Neural cell (in vitro differentiated cells): ENCODE results near the gene MDFIC. TPM values are rescaled to one million over a fixed set of nuclear protein-coding genes. Genes with fewer than 3 reads are reported as not detected.
A peak's percentile ranks its signal among the peaks of the same experiment; 100 is the strongest.

Source experiments
- H2AFZ ChIP-seq: fragments of 200-600, 300-800 bp; sonication (generic), shearing (Covaris generic); 2 replicates; pipeline ENCODE4 v1.6.0; 2014; ENCODE audit warnings: low read depth, mild to moderate bottlenecking, antibody characterized with exemption, low read length, moderate library complexity
- H3F3A ChIP-seq: fragments of 200-600 bp; shearing (Covaris generic); 2 replicates; pipeline ENCODE4 v1.6.1; 2016; ENCODE audit warnings: mild to moderate bottlenecking, moderate library complexity, mixed read lengths, antibody characterized with exemption, low read length; ENCODE audit not compliant: insufficient read depth, poor library complexity, severe bottlenecking
- H3K27ac ChIP-seq: fragments of 200-600, 300-800 bp; sonication (generic), shearing (Covaris generic); 2 replicates; pipeline ENCODE4 v1.5.1; 2014; ENCODE audit warnings: mild to moderate bottlenecking, low read length, moderate library complexity
- H3K27me3 ChIP-seq: fragments of 300-800, 200-600 bp; sonication (generic), shearing (Covaris generic); 2 replicates; pipeline ENCODE4 v1.6.0; 2014; ENCODE audit warnings: mild to moderate bottlenecking, low read depth, low read length, moderate library complexity; ENCODE audit not compliant: insufficient read depth
- H3K36me3 ChIP-seq: fragments of 300-800, 200-600 bp; sonication (generic), shearing (Covaris generic); 2 replicates; pipeline ENCODE4 v1.5.1; 2014; ENCODE audit warnings: mild to moderate bottlenecking, antibody characterized with exemption, low read length, moderate library complexity; ENCODE audit not compliant: insufficient read depth
- H3K4me2 ChIP-seq: fragments of 300-800, 200-600 bp; sonication (generic), shearing (Covaris generic); 2 replicates; pipeline ENCODE4 v1.6.0; 2014; ENCODE audit warnings: mild to moderate bottlenecking, low read length
- H3K4me3 ChIP-seq: fragments of 300-800, 200-600 bp; sonication (generic), shearing (Covaris generic); 2 replicates; pipeline ENCODE4 v1.5.1; 2014; ENCODE audit warnings: mild to moderate bottlenecking, low read length, moderate library complexity
- H3K79me2 ChIP-seq: fragments of 200-600 bp; shearing (Covaris generic); replicated peaks from 2 replicates; pipeline ENCODE4 v1.6.0; 2014; ENCODE audit warnings: mild to moderate bottlenecking, low read length, moderate library complexity; ENCODE audit not compliant: insufficient read depth
- H3K9ac ChIP-seq: fragments of 300-800, 200-600 bp; sonication (generic), shearing (Covaris generic); 2 replicates; pipeline ENCODE4 v1.6.1; 2016; ENCODE audit warnings: mild to moderate bottlenecking, low read length, mixed read lengths
- H3K9me2 ChIP-seq: fragments of 200-600 bp; shearing (Covaris generic); 2 replicates; pipeline ENCODE4 v1.6.1; 2016; ENCODE audit warnings: mild to moderate bottlenecking, low read length, mixed read lengths; ENCODE audit not compliant: insufficient read depth
- H3K9me3 ChIP-seq: fragments of 200-600, 300-800 bp; sonication (generic), shearing (Covaris generic); 2 replicates; pipeline ENCODE4 v1.6.1; 2016; ENCODE audit warnings: mild to moderate bottlenecking, mixed run types, low read length, moderate library complexity, mixed read lengths
- H4K20me1 ChIP-seq: fragments of 200-600 bp; shearing (Covaris generic); 2 replicates; pipeline ENCODE4 v1.6.1; 2016; ENCODE audit warnings: mild to moderate bottlenecking, mixed run types; ENCODE audit not compliant: insufficient read depth
- CTCF ChIP-seq: fragments of 450-650 bp; IDR thresholded peaks from 2 replicates; pipeline ENCODE4 v1.5.1; 2014; ENCODE audit warnings: antibody characterized with exemption, mild to moderate bottlenecking, moderate library complexity; ENCODE audit not compliant: poor library complexity, severe bottlenecking
- EP300 ChIP-seq: fragments of 450-650 bp; conservative IDR thresholded peaks from 2 replicates; pipeline ENCODE4 v1.6.1; 2014; ENCODE audit warnings: antibody characterized with exemption, mild to moderate bottlenecking, moderate library complexity; ENCODE audit not compliant: poor library complexity, severe bottlenecking
- EZH2 ChIP-seq: fragments of 200-600, 300-800 bp; shearing (Covaris generic), sonication (generic); IDR thresholded peaks from 2 replicates; pipeline ENCODE4 v1.6.1; 2014; ENCODE audit warnings: antibody characterized with exemption, low read length, borderline replicate concordance, mild to moderate bottlenecking; ENCODE audit not compliant: insufficient read depth, poor library complexity, severe bottlenecking
- MXI1 ChIP-seq: fragments of 450-650 bp; conservative IDR thresholded peaks from 2 replicates; pipeline ENCODE4 v1.6.1; 2014; ENCODE audit warnings: antibody characterized with exemption, mild to moderate bottlenecking; ENCODE audit not compliant: poor library complexity, severe bottlenecking
- POLR2AphosphoS5 ChIP-seq: IDR thresholded peaks from 2 replicates; pipeline ENCODE4 v1.6.1; 2012
- RAD21 ChIP-seq: fragments of 450-650 bp; conservative IDR thresholded peaks from 2 replicates; pipeline ENCODE4 v1.6.1; 2014; ENCODE audit warnings: antibody characterized with exemption, mild to moderate bottlenecking, moderate library complexity
- REST ChIP-seq: IDR thresholded peaks from 2 replicates; pipeline ENCODE4 v1.6.1; 2012; ENCODE audit warnings: borderline replicate concordance
- SMC3 ChIP-seq: fragments of 450-650 bp; conservative IDR thresholded peaks from 2 replicates; pipeline ENCODE4 v1.6.1; 2014; ENCODE audit warnings: antibody characterized with exemption, mild to moderate bottlenecking, moderate library complexity; ENCODE audit not compliant: poor library complexity
- TAF1 ChIP-seq: IDR thresholded peaks from 2 replicates; pipeline ENCODE4 v1.6.1; 2012; ENCODE audit warnings: low read depth
- polyA plus RNA-seq: library from polyadenylated mRNA; depleted of rRNA; stranded (reverse); fragments of >200 nt; gene quantifications from 2 replicates; pipeline ENCODE4 v1.2.3, GENCODE V29; 2014

The MDFIC gene
- polyA plus RNA-seq, 1 donor from 2014 or later, result 0.85 TPM

- H3K27me3 ChIP-seq, result peaks cover 27% of the 10 kb centered on the region
- TF ChIP-seq EP300 (no peak), MXI1 (no peak), TAF1 (no peak), REST (no peak), EZH2 (no peak), POLR2AphosphoS5 (no peak), RAD21 (no peak), CTCF (no peak), SMC3 (no peak)
- peak overlapping the region; percentile 66 for H3K4me3 ChIP-seq
- no peaks in the 10 kb centered on the region for H3F3A ChIP-seq
- no peak overlapping the region for H3K27ac ChIP-seq
- H4K20me1 ChIP-seq, result no peaks in the 10 kb centered on the region
- no peak overlapping the region for H2AFZ ChIP-seq
- H3K36me3 ChIP-seq, result no peaks in the 10 kb centered on the region
- peak overlapping the region; percentile 44 for H3K4me2 ChIP-seq
- no peaks in the 10 kb centered on the region for H3K9me3 ChIP-seq
- H3K79me2 ChIP-seq, result no peaks in the 10 kb centered on the region
- H3K9ac ChIP-seq, result peak overlapping the region; percentile 8
- H3K9me2 ChIP-seq, result no peaks in the 10 kb centered on the region
Measured at GRCh38 chr7:114922652-114923402, 933 bp downstream of the MDFIC start.

- H3K9ac ChIP-seq, result no peak overlapping the region
Measured at GRCh38 chr7:114923403-114923713, 1.5 kb downstream of the MDFIC start.

More at GRCh38 chr7:114923403-114923713, 1.5 kb downstream of the MDFIC start:
- no peaks in the 10 kb centered on the region for H3K9me2 ChIP-seq
- peak overlapping the region; percentile 66 for H3K4me3 ChIP-seq
- peak overlapping the region; percentile 44 for H3K4me2 ChIP-seq
- H3K27ac ChIP-seq, result no peak overlapping the region
- H3K9me3 ChIP-seq, result no peaks in the 10 kb centered on the region
- H3K79me2 ChIP-seq, result no peaks in the 10 kb centered on the region
- no peaks in the 10 kb centered on the region for H4K20me1 ChIP-seq
- TF ChIP-seq EZH2 (no peak), REST (no peak), MXI1 (no peak), EP300 (no peak), POLR2AphosphoS5 (no peak), TAF1 (no peak), RAD21 (no peak), SMC3 (no peak), CTCF (no peak)
- H3K27me3 ChIP-seq, result peaks cover 27% of the 10 kb centered on the region
- no peak overlapping the region for H2AFZ ChIP-seq
- H3F3A ChIP-seq, result no peaks in the 10 kb centered on the region
- no peaks in the 10 kb centered on the region for H3K36me3 ChIP-seq
